ENCODE results near the gene CIPC.

The CIPC gene

DNA sequence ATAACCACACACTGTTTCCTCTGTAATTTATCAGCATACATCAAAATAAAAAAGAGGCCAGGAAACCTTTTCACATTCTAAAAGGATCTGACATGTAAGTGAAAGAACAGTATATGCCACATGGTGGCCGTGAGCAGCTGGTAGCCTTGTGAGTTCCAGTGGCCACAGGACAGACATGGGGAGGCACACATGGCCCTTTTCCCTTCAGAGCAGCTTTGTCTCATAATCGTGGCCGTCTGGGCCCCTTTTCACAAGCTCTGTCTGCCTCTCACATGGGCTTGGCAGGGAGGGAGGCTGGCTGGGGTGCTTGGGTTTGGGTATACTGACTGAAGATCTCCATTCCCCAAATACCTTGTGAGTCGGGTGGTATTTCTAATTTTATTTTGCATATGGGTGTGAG, 45.0 kb downstream of the CIPC start:
- Histone ChIP-seq H3K4me1 (ENCODE audit: control insufficient read depth in 1 of 2, insufficient read depth in 1 of 2, low read depth in 1 of 2, low read length in 1 of 2) (peaks cover 0 to 6% of the 10 kb centered on the region in 2 experiments), H3K27ac (no peak overlapping the region), H3K4me3 (ENCODE audit: low read depth in 1 of 2, low read length in 1 of 2) (no peak overlapping the region), H3K27me3 (peaks cover 96% of the 10 kb centered on the region), H3K36me3 (no peaks in the 10 kb centered on the region), H3K9me3 (no peaks in the 10 kb centered on the region)
- TF ChIP-seq, protein P1, sequence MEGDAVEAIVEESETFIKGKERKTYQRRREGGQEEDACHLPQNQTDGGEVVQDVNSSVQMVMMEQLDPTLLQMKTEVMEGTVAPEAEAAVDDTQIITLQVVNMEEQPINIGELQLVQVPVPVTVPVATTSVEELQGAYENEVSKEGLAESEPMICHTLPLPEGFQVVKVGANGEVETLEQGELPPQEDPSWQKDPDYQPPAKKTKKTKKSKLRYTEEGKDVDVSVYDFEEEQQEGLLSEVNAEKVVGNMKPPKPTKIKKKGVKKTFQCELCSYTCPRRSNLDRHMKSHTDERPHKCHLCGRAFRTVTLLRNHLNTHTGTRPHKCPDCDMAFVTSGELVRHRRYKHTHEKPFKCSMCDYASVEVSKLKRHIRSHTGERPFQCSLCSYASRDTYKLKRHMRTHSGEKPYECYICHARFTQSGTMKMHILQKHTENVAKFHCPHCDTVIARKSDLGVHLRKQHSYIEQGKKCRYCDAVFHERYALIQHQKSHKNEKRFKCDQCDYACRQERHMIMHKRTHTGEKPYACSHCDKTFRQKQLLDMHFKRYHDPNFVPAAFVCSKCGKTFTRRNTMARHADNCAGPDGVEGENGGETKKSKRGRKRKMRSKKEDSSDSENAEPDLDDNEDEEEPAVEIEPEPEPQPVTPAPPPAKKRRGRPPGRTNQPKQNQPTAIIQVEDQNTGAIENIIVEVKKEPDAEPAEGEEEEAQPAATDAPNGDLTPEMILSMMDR (IDR thresholded peaks at IDR 0.05): no peak

DNA sequence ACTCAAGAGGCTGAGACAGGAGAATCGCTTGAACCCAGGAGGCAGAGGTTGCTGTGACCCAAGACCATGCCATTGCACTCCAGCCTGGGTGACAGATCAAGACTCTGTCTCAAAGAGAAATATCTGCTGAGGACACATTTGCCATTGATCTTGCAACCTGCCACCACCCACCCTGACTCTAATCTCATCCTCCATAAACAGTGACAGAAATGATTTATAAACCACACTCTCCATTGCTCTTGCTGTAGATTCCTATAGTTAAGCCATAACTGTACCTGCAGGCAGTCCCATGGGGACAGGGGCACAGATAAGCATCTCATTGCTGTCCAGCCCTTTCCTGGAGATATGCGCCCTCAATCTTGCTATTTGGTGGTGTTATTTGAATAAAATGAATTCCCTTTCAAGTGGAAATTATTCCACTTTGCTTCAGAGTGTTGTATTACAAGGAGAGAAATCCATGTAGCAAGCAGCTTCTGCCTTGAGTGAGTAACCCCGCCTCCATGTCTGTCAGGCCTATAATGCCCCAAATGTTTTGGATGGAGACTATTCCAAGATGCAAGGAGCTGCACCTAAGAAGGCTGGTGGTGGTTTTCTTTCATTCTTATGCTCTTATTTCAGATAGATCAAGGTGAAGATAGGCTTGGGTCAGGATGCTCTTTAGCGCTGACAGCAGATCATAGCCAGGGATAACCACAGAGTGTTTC, 46.5 kb downstream of the CIPC start:
- no peak overlapping the region for H3K4me3 ChIP-seq (ENCODE audit: low read depth in 1 of 2, low read length in 1 of 2)
- no peaks in the 10 kb centered on the region for H3K9me3 ChIP-seq
- TF ChIP-seq, protein P1 (IDR thresholded peaks at IDR 0.05): no peak
- no peak overlapping the region for H3K27ac ChIP-seq
- H3K4me1 ChIP-seq (ENCODE audit: control insufficient read depth in 1 of 2, insufficient read depth in 1 of 2, low read depth in 1 of 2, low read length in 1 of 2): peaks cover 0 to 6% of the 10 kb centered on the region in 2 experiments
- H3K36me3 ChIP-seq: no peaks in the 10 kb centered on the region
- peaks cover 94% of the 10 kb centered on the region for H3K27me3 ChIP-seq

DNA sequence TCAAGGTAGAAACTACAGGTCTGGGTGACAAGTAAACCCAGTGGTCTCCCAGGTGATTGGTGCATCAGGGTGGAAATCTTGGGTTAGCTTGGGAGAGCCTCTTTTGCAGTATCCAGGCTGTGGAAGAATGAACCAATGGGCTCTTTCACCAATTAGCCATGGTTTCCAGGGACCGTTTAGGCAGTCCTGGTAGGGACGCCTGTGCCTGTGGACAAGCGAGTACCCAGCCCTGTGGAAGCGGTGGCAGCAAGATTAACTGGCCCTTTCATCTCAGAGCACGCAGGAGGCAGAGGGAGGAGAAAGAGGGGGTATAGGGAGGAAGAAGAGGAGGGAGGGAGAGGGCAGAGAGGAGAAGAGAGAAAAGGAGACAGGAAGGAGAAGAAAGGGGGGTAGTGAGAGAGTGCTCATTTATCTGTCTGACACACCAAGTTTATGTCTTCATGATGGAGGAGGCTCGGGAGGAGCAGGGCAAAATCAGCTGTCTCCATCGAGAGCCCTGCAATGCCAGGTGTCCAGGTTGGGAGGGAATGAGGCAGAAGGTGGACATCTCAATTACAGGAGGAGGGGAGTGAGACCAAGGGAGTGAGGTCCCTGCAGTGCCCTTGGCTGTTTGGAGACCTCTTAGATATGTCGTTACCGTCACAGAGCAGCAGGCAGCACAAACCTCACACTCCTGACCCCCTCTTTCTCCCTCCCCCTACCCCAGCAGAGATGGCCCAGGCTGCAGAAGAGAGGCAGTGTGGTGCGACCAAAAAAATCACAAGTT, 48.1 kb downstream of the CIPC start:
- peaks cover 92% of the 10 kb centered on the region for H3K27me3 ChIP-seq
- H3K36me3 ChIP-seq: no peaks in the 10 kb centered on the region
- H3K4me1 ChIP-seq (ENCODE audit: control insufficient read depth in 1 of 2, insufficient read depth in 1 of 2, low read depth in 1 of 2, low read length in 1 of 2): peaks cover 0 to under 1% of the 10 kb centered on the region in 2 experiments
- no peak overlapping the region for H3K27ac ChIP-seq
- H3K4me3 ChIP-seq (ENCODE audit: low read depth in 1 of 2, low read length in 1 of 2): no peak overlapping the region
- H3K9me3 ChIP-seq: no peaks in the 10 kb centered on the region
- TF ChIP-seq, protein P1 (IDR thresholded peaks at IDR 0.05): no peak

DNA sequence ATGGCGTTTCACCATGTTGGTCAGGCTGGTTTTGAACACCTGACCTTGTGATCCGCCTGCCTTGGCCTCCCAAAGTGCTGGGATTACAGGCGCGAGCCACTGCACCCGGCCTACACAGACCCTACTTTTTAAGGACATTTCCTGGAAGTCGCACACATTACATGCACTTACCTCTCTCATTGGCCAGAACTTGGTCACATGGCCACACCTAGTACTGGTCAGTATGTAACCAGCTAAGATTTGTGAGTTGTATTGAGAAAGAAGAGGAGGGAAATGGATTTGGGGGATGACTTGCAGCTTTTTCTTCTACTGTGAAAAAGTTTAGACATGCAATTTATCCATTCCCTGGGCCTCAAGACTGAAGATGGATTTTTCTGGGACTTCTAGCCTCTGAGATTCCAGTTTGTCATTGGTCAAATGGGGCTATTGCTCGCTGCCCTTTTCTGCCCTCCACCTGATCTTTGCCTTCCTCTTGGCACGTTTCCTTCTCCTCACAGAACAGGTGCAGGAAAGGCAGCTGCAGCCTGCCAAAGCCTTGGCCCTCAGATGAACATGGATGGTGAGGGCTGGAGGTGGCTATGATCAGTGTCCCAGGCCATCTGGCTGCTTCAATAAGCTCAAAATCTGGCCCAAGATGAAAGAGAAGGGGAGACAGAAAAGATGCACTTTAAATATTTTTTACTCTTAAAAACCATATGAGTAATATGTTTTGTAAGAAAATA, 50.6 kb downstream of the CIPC start:
- TF ChIP-seq, protein P1 (IDR thresholded peaks at IDR 0.05): no peak
- H3K4me3 ChIP-seq (ENCODE audit: low read depth in 1 of 2, low read length in 1 of 2): no peak overlapping the region
- H3K27me3 ChIP-seq: peaks cover 70% of the 10 kb centered on the region
- H3K4me1 ChIP-seq (ENCODE audit: control insufficient read depth in 1 of 2, insufficient read depth in 1 of 2, low read depth in 1 of 2, low read length in 1 of 2): no peaks in the 10 kb centered on the region
- no peak overlapping the region for H3K27ac ChIP-seq
- no peaks in the 10 kb centered on the region for H3K9me3 ChIP-seq
- no peaks in the 10 kb centered on the region for H3K36me3 ChIP-seq

DNA sequence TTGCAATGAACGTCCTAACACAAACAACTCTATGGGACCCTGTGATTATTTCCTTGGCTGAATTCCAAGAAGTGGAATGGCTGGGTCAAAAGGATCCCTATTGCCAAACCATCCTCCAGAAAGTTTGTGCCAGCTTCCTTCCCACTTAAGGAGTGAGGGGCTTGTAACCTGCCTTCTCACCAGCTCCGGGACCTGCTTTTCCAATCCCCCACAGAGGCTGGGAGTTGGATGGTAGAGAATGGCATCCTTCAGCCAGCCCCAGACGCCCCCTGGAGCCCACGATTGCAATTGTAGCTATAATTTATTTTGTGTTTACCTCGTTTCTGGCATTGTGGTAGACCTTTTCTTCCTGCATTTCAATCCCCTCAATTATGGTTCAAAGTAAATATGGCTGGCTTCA, 53.2 kb downstream of the CIPC start:
- no peak overlapping the region for H3K4me3 ChIP-seq (ENCODE audit: low read depth in 1 of 2, low read length in 1 of 2)
- H3K27me3 ChIP-seq: peaks cover 62% of the 10 kb centered on the region
- no peaks in the 10 kb centered on the region for H3K4me1 ChIP-seq (ENCODE audit: control insufficient read depth in 1 of 2, insufficient read depth in 1 of 2, low read depth in 1 of 2, low read length in 1 of 2)
- H3K9me3 ChIP-seq: no peaks in the 10 kb centered on the region
- H3K36me3 ChIP-seq: no peaks in the 10 kb centered on the region
- TF ChIP-seq, protein P1 (IDR thresholded peaks at IDR 0.05): no peak
- H3K27ac ChIP-seq: no peak overlapping the region
